HUDEP-2 (cell line): ENCODE measurements around the gene ORAI3.
A peak's percentile ranks its signal among the peaks of the same experiment; 100 is the strongest.

ENCODE experiments used
- DNase-seq, 76 experiments: peaks; one replicate each; lab custom pipeline; 2025; ENCODE audit not compliant: unreplicated experiment in 76 of 76; lab: John Stamatoyannopoulos, UW

ORAI3 gene

DNA sequence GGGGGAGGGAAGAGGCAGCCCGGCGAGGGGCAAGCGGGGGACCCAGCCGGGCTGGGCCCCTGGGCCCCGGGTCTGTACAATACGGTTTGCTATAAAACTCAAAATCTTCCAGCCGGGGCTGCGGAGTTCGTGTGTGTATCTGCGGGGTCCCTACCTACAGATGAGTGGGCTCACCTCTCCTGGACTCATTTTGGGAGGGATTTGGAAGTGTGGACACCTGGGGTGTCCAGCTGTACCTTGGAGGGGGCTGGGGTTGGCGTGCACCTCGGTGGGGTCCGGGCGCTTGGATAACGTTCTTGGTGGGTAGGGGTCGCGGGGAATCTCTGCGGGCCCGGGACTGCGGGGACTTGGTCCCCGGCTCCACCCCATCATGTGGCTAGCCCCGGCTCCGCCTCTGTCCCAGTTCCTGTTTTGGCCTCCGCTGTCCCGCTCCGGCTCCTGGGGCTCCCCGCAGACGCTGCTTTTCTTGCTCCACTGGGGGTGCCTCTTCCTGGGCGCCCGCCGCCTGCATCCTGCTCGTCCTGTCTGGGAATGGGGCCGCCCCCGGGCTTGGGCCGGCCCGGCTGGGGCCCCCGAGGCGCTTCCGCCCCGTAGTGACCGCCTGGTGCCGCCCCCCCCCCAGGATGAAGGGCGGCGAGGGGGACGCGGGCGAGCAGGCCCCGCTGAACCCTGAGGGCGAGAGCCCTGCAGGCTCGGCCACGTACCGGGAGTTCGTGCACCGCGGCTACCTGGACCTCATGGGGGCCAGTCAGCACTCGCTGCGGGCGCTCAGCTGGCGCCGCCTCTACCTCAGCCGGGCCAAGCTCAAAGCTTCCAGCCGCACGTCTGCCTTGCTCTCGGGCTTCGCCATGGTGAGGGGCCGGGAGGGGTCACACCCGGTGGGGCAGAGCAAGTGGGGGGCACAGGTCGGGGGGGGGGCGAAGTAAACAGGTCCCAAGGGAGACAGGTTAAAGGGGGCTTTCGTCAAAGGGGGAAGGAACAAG lies at the start of gene ORAI3:
Gene ORAI3, plus strand, starts transcription at position 402 of the 983 bp plus-strand sequence. Its CDS starts 222 bp downstream, at position 624.
- peak in 55 of 76 experiments; percentile 11 to 73 (median 51) for DNase-seq

DNA sequence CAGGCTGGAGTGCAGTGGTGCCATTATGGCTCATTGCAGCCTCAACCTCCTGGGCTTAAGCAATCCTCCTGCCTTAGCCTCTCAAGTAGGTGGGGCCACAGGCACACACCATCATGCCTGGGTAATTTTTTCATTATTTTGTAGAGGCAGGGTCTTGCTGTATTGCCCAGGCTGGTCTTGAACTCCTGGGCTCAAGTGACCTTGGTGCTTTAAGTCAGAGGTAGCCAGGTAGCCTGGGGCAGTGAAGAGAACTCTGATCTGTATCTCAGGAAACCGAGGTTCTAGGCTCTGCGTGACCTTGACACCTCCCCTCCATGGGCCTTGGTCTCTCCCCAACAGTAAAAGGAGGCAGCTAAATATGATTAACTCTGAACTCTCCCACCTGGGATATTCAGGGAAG lies 49.1 kb upstream of the ORAI3 start:
- no peak for DNase-seq

GRCh38 chr16:30900588-30900987 lies 48.3 kb upstream of the ORAI3 start:
- no peak for DNase-seq

- DNase-seq: peak in 2 of 76 experiments; percentile 18 to 24
Observed at GRCh38 chr16:30901201-30902028, 47.5 kb upstream of the ORAI3 start.

DNA sequence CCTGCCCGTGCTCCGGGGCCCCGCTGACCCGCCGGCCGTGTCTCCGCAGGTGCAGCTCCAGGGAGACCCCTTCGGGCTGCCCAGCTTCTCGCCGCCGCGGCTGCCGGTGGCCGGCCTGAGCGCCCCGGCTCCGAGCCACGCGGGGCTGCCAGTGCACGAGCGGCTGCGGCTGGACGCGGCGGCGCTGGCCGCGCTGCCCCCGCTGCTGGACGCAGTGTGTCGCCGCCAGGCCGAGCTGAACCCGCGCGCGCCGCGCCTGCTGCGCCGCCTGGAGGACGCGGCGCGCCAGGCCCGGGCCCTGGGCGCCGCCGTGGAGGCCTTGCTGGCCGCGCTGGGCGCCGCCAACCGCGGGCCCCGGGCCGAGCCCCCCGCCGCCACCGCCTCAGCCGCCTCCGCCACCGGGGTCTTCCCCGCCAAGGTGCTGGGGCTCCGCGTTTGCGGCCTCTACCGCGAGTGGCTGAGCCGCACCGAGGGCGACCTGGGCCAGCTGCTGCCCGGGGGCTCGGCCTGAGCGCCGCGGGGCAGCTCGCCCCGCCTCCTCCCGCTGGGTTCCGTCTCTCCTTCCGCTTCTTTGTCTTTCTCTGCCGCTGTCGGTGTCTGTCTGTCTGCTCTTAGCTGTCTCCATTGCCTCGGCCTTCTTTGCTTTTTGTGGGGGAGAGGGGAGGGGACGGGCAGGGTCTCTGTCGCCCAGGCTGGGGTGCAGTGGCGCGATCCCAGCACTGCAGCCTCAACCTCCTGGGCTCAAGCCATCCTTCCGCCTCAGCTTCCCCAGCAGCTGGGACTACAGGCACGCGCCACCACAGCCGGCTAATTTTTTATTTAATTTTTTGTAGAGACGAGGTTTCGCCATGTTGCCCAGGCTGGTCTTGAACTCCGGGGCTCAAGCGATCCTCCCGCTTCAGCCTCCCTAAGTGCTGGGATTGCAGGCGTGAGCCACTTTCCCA lies 46.6 kb upstream of the ORAI3 start:
- peak in 51 of 76 experiments; percentile 5 to 71 (median 43) for DNase-seq

- DNase-seq: no peak
Observed at GRCh38 chr16:30903002-30903401, 45.9 kb upstream of the ORAI3 start.

- peak in 1 of 76 experiments; percentile 8 for DNase-seq
Observed at GRCh38 chr16:30903596-30903995, 45.3 kb upstream of the ORAI3 start.

- DNase-seq: no peak
Observed at GRCh38 chr16:30904114-30904780, 44.6 kb upstream of the ORAI3 start.

DNA sequence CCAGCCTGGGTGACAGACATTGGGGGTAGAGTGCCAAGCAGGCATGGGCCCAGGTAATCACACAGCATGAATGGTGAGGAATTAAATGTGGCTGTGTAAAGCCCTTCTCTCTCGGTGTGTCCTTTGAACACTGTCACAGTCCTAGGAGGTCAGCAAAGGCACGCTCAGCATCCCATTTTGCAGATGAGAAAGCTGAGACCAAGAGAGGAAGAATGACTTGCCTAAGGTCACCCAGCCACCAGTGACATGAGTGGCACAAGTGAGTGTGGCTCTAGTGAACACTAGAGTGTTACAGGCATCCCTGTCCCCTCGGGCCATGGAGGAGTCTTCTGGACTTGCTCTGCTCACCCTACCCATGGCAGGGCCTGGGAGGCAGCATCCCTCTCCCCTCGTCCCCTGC lies 41.8 kb upstream of the ORAI3 start:
- DNase-seq: no peak

DNA sequence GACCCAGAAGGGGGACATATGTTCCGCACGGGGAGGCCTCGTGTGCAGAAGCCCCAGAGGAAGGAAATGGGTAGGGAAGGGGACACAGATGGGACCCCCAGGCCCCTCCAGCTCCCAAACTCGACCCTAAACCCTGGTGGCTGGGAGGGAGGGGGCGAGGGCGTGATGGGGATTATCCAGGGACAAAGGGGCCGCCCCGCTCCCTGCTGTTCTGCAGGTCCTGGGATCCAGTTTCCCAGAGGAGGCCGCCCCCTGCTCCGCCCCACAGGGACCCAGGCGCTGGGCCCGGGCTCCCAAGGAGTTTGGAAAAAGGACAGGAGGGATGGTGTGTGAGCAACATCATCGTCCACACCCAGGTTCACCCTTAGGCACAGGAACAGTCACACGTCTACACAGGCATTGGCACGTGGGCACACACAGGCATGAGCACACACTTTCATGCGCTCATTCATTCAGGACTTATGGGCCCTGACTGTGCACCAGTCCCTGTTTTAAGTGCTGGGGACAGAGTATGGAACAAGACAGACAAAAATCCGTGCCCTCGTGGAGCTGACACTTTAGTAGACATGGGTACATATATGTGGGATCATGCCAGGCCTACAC lies 38.3 kb upstream of the ORAI3 start:
- no peak for DNase-seq

DNA sequence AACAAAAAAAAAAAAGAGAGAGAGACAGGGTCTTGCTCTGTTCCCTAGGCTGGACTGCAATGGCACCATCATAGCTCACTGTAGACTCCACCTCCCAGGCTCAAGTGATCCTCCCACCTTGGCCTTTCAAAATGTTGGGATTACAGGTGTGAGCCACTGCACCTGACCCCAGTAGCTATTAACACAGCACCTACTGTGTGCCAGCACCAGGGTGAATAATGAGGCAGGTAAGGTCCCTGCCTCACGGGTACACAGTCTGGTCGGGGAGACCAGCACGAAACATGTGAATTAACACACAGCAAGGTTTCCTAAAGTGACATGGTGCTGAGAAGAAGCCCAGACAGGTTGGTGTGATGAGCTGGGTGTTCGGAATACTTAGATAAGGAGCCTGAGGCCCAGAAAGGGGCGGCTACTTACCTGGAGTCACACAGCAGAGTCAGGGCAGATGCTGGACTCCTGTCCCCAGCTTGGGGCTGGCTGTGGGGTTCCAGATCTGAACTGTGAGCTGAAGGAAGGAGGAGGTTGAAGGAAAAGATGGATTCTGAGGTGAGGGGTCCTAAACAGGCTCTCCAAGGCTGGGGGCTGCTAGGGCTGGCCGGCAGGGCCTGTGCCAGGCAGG lies 36.0 kb upstream of the ORAI3 start:
- no peak for DNase-seq

GRCh38 chr16:30914830-30915229 lies 34.0 kb upstream of the ORAI3 start:
- DNase-seq: no peak

DNA sequence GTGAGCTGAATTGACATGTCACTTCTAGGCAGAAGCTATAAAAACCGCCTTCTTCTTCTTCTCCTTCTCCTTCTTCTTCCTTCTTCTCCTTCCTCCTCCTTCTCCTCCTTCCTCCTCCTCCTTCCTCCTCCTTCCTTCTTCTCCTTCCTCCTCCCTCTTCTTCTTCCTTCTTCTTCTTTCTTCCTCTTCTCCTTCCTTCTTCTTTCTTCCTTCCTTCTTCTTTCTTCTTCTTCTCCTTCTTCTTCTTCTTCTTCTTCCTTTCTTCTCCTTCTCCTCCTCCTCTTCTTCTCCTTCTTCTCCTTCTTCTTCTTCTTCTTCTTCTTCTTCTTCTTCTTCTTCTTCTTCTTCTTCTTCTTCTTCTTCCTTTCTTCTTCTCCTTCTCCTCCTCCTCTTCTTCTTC lies 30.3 kb upstream of the ORAI3 start:
- DNase-seq: no peak

DNA sequence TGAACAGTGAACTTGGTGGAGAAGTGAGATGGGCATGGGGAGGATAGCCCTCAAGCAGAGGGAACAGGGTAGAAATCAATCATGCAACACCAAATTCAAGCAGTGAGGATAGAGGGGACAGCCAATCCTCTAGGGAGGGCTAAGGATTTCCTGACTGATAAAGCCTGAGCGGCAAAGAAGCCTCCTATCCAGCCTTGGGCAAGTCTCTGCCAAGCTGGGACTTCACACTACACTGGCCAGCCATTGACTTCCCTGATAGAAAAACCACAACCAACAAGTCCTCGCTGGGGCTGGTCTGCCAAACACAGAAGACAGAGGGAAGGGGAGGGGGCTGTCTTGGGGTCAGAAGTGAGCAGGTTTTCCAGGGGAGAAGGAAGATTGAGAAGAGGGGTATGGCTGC lies 28.0 kb upstream of the ORAI3 start:
- DNase-seq: no peak

DNA sequence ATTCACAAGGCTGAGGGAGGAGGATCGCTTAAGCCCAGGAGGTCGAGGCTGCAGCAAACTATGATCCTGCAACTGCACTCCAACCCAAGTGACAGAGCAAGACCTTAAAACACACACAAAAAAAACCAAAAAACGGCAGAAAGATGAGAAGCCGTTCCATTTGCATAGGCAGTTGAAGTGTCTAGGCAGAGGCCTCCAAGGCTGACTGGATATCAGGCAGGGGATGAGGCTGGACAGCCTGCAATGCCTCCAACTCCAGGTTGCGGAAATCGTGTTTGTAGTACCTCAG lies 27.5 kb upstream of the ORAI3 start:
- DNase-seq: no peak

DNA sequence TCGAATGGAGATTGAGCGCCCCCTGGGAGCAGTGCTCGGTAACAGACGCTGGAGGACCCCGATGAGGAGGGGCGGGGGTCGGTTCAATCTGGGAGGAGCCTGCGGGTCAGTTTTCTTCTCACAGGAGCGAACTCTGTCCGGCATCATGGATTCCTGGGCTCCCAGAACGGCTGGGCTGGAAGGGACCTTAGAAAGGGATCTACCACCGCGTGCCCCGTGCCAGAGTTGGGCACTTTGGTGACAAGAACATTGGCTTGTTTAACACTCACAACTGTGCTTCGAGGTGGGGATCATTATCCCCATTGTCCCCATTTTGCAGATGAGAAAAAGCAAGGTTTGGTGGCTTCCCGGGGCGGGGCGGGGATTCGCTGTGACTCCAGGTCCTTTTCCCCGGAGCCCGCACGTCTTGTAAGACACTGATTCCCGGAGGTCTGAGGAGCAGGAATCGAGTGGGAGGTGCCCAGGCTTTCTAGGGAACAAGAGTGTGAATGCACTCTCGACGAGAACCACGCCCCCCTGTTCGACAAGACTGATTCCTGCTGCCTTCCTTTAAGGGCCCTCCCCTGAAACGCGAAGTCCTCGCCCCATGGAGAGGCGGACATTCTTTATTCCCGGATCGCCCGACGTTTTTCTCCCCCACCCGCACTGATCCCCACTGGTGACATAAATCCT lies 27.0 kb upstream of the ORAI3 start:
- peak in 61 of 76 experiments; percentile 16 to 81 (median 59) for DNase-seq

GRCh38 chr16:30922420-30922959 lies 26.4 kb upstream of the ORAI3 start:
- DNase-seq: peak in 75 of 76 experiments; percentile 93 to 100 (median 98)

- DNase-seq: peak in 75 of 76 experiments; percentile 85 to 99 (median 97)
Observed at GRCh38 chr16:30922960-30923535, 25.8 kb upstream of the ORAI3 start.
